Heart left ventricle (tissue), 16 donors: ENCODE data around the gene FGD1. TPM values are rescaled to one million over a fixed set of nuclear protein-coding genes. Genes with fewer than 3 reads are reported as not detected.

Experiments used
- ATAC-seq, 4 donors: fragments of 200-7000 bp; cut with Tn5 transposase; one replicate each; pipeline ENCODE4 v1.9.1; 2020 to 2022; ENCODE audit warnings: moderate library complexity in 4 of 4, mild to moderate bottlenecking in 3 of 4, moderate number of reproducible peaks in 1 of 4
- DNase-seq, 5 donors: peaks; one replicate each; pipeline ENCODE4 v3.0.0-alpha.2; 2020
- H3K27ac ChIP-seq, 12 donors: fragments of 200-600 bp; sonication (generic) in 4 of 12; one replicate each; pipeline versions ENCODE4 v1.5.0 to v1.8.0; 2016 to 2022; ENCODE audit warnings: mild to moderate bottlenecking in 2 of 12
- H3K27me3 ChIP-seq, 9 donors: fragments of 200-600 bp; sonication (generic) in 2 of 9; one replicate each; pipeline versions ENCODE4 v1.5.1 to v1.8.0; 2016 to 2022; ENCODE audit warnings: mild to moderate bottlenecking in 3 of 9
- H3K36me3 ChIP-seq, 9 donors: fragments of 200-600 bp; sonication (generic) in 2 of 9; one replicate each; pipeline versions ENCODE4 v1.5.0 to v1.8.0; 2018 to 2022; ENCODE audit warnings: mild to moderate bottlenecking in 2 of 9
- H3K4me1 ChIP-seq, 12 donors: fragments of 200-600 bp; sonication (generic) in 4 of 12; one replicate each; pipeline versions ENCODE4 v1.5.0 to v1.8.0; 2016 to 2022; ENCODE audit warnings: mild to moderate bottlenecking in 3 of 12
- H3K4me3 ChIP-seq, 12 donors: fragments of 200-600 bp; sonication (generic) in 4 of 12; one replicate each; pipeline versions ENCODE4 v1.5.0 to v1.8.0; 2017 to 2022; ENCODE audit warnings: mild to moderate bottlenecking in 9 of 12, moderate library complexity in 4 of 12
- H3K9me3 ChIP-seq, 12 donors: fragments of 200-600 bp; sonication (generic) in 4 of 12; one replicate each; pipeline versions ENCODE4 v1.5.0 to v1.8.0; 2016 to 2022; ENCODE audit warnings: mild to moderate bottlenecking in 1 of 12
- CTCF ChIP-seq, 12 donors: fragments of 200-600 bp; sonication (generic) in 4 of 12; IDR thresholded peaks; one replicate each; pipeline versions ENCODE4 v1.5.0 to v1.8.0; 2018 to 2022; ENCODE audit warnings: antibody characterized with exemption in 12 of 12, mild to moderate bottlenecking in 5 of 12
- POLR2A ChIP-seq, 2 donors: fragments of 450-650 bp; IDR thresholded peaks; one replicate each; pipeline ENCODE4 v1.6.1; 2017; ENCODE audit warnings: antibody characterized with exemption in 2 of 2, mild to moderate bottlenecking in 2 of 2, moderate library complexity in 2 of 2
- WGBS, 4 donors: extraction: QIAGEN DNeasy Blood & Tissue Kit in 2 of 4; methylation state at CpG; one replicate each; pipeline versions ENCODE4 v1.1.5 to v1.1.7; 2013 to 2018; 5-methylcytosine and 5-hydroxymethylcytosine counted together
- intact Hi-C, 10 donors: fragments of 100-400 bp; cut with DNase I; formaldehyde crosslinking; loops; one replicate each; pipeline versions ENCODE4 v1.11.1 to v1.14.2; 2022
- polyA plus RNA-seq, 2 donors: library from polyadenylated mRNA; stranded (reverse); fragments of 200-250 nt; gene quantifications; one replicate each; pipeline ENCODE4 v1.2.3, GENCODE V29; 2013
- total RNA-seq, 9 donors: library from RNA; depleted of rRNA in 2 of 9; stranded (reverse); fragments of >200 nt in 2 of 9; fragmentation: NEBNext Ultra II Directional in 3 of 9; extraction: Animal tissue kit (Norgen Biotek cat#: 25700) in 3 of 9; gene quantifications; one replicate each; pipeline versions ENCODE4 v1.1.0 to v1.2.4, GENCODE V29; 2016 to 2023
- donor health status: ischemic (EF 13 %, LVEDD 7.1; RV severe dilation, severe dysfunction).
- donor health status: healthy with polysubstance abuse.
- donor health status: DM: no; HTN: yes; CAD: no.
- donor health status: DM: no; HTN: no; CAD: no.
- donor health status: ischemic (EF 25% LVEDD 6.9; RV normal size, moderate dysfunction).
- donor health status: ischemic (EF 25% LVEDD 5.7; RV mildly dilated, moderate dysfunction).
- donor health status: healthy.
- donor health status: DM: yes; HTN: yes; CAD: no.
- donor health status: ischemic (EF 35%, LVEDD 5.7; RV mildly dilated, moderate dysfunction).
- donor health status: nonischemic (EF 11% LVEDD 7.7; RV severe dilation, severe dysfunction).
- donor health status: DM: yes; HTN: yes; CAD: no.
- donor health status: PGD.
- donor health status: ischemic (EF 29% LVEDD 5.4; RV normal size, mild dysfunction).
- donor health status: nonischemic (EF 23%, LVEDD 6.1; RV moderate dilation, normal function).

FGD1 gene
- total and polyA plus RNA-seq, 11 donors = 3.9 to 7.5 (median 5.9) TPM

- no peak overlapping the region for H3K27ac ChIP-seq
- no peak for ATAC-seq
- no peak overlapping the region for H3K4me3 ChIP-seq
- peaks cover 0 to 6% (median 0%) of the 10 kb centered on the region in 9 donors for H3K27me3 ChIP-seq
- peaks cover 0 to 23% (median 11%) of the 10 kb centered on the region in 9 donors for H3K36me3 ChIP-seq
- intact Hi-C loops = loop anchor here in 2 of 10 donors (10.0 kb wide), 1 partner anchor 92 kb away; the partner anchor contains the start of gene GNL3L (in 2 of the 2)
- DNase-seq = no peak
- TF ChIP-seq CTCF (IDR thresholded peaks at IDR 0.05) = no peak
- TF ChIP-seq POLR2A (IDR thresholded peaks at IDR 0.05) = no peak
- H3K9me3 ChIP-seq = no peaks in the 10 kb centered on the region
- H3K4me1 ChIP-seq = peaks cover 0 to 20% (median 9%) of the 10 kb centered on the region in 12 donors
Measured at GRCh38 chrX:54442790-54443189, 53.2 kb downstream of the FGD1 start.

DNA sequence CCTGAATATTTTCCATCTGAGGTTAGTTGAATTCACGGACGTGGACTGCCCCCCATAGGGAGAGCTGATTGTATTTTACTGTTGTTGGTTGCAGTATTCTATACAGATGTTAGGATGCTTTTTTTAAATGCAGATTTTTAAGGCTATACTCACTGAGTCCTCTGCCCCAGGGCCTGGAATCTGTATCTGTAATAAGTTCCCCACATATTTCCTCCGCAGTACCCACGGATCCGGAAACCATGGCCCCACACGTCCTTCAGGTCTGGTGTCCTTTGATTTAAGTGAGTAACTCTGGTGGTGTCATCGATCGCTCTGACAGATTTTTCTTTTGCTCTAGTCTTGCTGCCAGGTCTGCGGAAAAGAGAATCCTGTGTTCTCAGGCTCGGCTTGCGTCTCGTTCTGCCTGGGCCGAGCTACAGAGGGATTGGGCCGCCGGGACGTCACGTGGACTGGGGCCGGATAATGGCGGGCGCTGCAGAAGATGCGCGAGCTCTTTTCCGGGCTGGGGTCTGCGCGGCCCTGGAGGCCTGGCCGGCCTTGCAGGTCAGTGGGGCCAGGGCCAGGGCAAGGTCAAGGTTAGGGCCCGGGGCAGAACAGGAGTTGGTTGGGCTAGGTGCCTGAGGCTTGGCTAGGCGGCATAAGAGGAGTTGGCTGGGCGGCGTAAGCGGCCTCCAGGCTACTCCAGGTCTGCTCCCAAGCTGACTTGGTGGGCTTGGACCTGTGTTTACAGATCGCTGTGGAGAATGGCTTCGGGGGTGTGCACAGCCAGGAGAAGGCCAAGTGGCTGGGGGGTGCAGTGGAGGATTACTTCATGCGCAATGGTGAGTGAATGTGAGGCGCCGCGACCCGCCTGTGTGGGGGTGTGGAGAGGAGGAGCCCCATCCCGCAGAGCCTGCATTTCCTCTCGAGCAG lies 55.8 kb downstream of the FGD1 start, which contains the start of gene TSR2:
Gene TSR2 (plus strand): TSS at position 445 of the 912 bp plus-strand sequence. CDS start 18 bp downstream, at position 463.
- Histone ChIP-seq H3K27me3 (peaks cover 0 to 9% (median 0%) of the 10 kb centered on the region in 9 donors), H3K4me1 (peaks cover 0 to 20% (median 9%) of the 10 kb centered on the region in 12 donors), H3K9me3 (no peaks in the 10 kb centered on the region), H3K27ac (peak within 1 kb of the TSS in 9 of 12 donors; percentile 34 to 71 (median 51)), H3K36me3 (peaks cover 0 to 13% (median 6%) of the 10 kb centered on the region in 9 donors), H3K4me3 (peak within 1 kb of the TSS; percentile 49 to 95 (median 88))
- ATAC-seq (peak; percentile 96 to 100 (median 98)), DNase-seq (peak; percentile 80 to 88 (median 84))
- WGBS, 4 donors = 0 to 49% (median 16%) methylated on average over 40 of the region's 40 CpGs
- intact Hi-C loops = loop anchor here in 3 of 10 donors (2.0 to 10.0 kb wide), 2 partner anchors 91 to 95 kb away; partner anchors contain the start of gene GNL3L (in 3 of the 3)
- TF ChIP-seq POLR2A (IDR thresholded peaks at IDR 0.05) (peak in 1 of 2 donors; percentile 41), CTCF (IDR thresholded peaks at IDR 0.05) (peak in 2 of 12 donors; percentile 6 to 7)

DNA sequence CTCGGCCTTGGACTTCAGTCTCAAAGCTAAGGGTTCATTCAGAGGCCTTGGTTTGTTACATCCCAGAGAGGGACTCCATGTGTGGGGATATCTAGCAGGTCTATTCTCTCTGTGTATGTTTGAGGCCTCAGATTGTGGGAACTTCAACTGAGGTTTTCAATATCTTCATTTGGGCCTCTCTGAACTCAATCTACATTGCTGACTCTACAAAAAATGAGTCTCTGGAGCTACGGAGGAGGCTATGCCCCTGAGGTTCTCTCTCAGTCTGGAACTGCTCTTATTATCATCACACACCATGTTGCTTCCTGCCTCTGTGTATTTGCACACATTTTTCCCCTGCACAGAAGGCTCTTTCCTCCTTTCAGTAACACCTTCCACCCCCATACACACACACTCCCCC lies 60.9 kb downstream of the FGD1 start:
- no peak for ATAC-seq
- Histone ChIP-seq H3K27me3 (peaks cover 0 to 12% (median 0%) of the 10 kb centered on the region in 9 donors), H3K27ac (no peak overlapping the region), H3K9me3 (no peaks in the 10 kb centered on the region), H3K36me3 (no peaks in the 10 kb centered on the region), H3K4me1 (peaks cover 0 to 6% (median 0%) of the 10 kb centered on the region in 12 donors), H3K4me3 (no peak overlapping the region)
- TF ChIP-seq POLR2A (IDR thresholded peaks at IDR 0.05) (no peak), CTCF (IDR thresholded peaks at IDR 0.05) (no peak)
- 54 to 69% (median 62%) methylated on average over 2 of the region's 2 CpGs for WGBS, 4 donors
- DNase-seq = no peak
- intact Hi-C loops = no loop called here

- Histone ChIP-seq H3K27ac (no peak overlapping the region), H3K36me3 (no peaks in the 10 kb centered on the region), H3K27me3 (peaks cover 0 to 3% (median 0%) of the 10 kb centered on the region in 9 donors), H3K4me1 (no peaks in the 10 kb centered on the region), H3K9me3 (no peaks in the 10 kb centered on the region), H3K4me3 (no peak overlapping the region)
- intact Hi-C loops = no loop called here
- ATAC-seq = no peak
- TF ChIP-seq CTCF (IDR thresholded peaks at IDR 0.05) (no peak), POLR2A (IDR thresholded peaks at IDR 0.05) (no peak)
- DNase-seq = no peak
Measured at GRCh38 chrX:54430519-54430918, 65.5 kb downstream of the FGD1 start.
